Endothelial cell (in vitro differentiated cells): Measurements from ENCODE around the gene MKNK1. TPM values are rescaled to one million over a fixed set of nuclear protein-coding genes. Genes with fewer than 3 reads are reported as not detected.

Source experiments
- DNase-seq: peaks from one replicate; pipeline ENCODE4 v3.0.0; 2021; ENCODE audit warnings: low spot score
- H3K27ac Mint-ChIP-seq: one replicate; pipeline ENCODE4 v1.8.0; 2021; ENCODE audit warnings: mixed read lengths, inconsistent platforms; ENCODE audit not compliant: unreplicated experiment
- H3K27me3 Mint-ChIP-seq: one replicate; pipeline ENCODE4 v1.8.0; 2021; ENCODE audit warnings: mild to moderate bottlenecking, moderate library complexity, mixed read lengths, inconsistent platforms; ENCODE audit not compliant: unreplicated experiment
- H3K36me3 Mint-ChIP-seq: one replicate; pipeline ENCODE4 v1.8.0; 2021; ENCODE audit warnings: mild to moderate bottlenecking, low read depth, mixed read lengths, inconsistent platforms; ENCODE audit not compliant: unreplicated experiment
- H3K4me1 Mint-ChIP-seq: one replicate; pipeline ENCODE4 v1.8.0; 2021; ENCODE audit warnings: mild to moderate bottlenecking, mixed read lengths, inconsistent platforms; ENCODE audit not compliant: unreplicated experiment
- H3K4me3 Mint-ChIP-seq: one replicate; pipeline ENCODE4 v1.8.0; 2021; ENCODE audit warnings: mild to moderate bottlenecking, mixed read lengths, inconsistent platforms; ENCODE audit not compliant: unreplicated experiment
- H3K9me3 Mint-ChIP-seq: one replicate; pipeline ENCODE4 v1.8.0; 2021; ENCODE audit warnings: mixed read lengths, inconsistent platforms; ENCODE audit not compliant: unreplicated experiment
- total RNA-seq: library from RNA; stranded (reverse); fragmentation: NEBNext Ultra II Directional; extraction: Animal tissue kit (Norgen Biotek cat#: 25700); gene quantifications from one replicate; pipeline ENCODE4 v1.2.1, GENCODE V29; 2021; ENCODE audit not compliant: unreplicated experiment
- TF ChIP-seq, protein P1 (sequence below): fragments of 200-600 bp; sonication (generic); IDR thresholded peaks from one replicate; pipeline ENCODE4 v1.5.0; 2021; ENCODE audit warnings: antibody characterized with exemption; ENCODE audit not compliant: unreplicated experiment

MKNK1 gene
- total RNA-seq, 1 donor from 2014 or later, result 57.9 TPM

DNA sequence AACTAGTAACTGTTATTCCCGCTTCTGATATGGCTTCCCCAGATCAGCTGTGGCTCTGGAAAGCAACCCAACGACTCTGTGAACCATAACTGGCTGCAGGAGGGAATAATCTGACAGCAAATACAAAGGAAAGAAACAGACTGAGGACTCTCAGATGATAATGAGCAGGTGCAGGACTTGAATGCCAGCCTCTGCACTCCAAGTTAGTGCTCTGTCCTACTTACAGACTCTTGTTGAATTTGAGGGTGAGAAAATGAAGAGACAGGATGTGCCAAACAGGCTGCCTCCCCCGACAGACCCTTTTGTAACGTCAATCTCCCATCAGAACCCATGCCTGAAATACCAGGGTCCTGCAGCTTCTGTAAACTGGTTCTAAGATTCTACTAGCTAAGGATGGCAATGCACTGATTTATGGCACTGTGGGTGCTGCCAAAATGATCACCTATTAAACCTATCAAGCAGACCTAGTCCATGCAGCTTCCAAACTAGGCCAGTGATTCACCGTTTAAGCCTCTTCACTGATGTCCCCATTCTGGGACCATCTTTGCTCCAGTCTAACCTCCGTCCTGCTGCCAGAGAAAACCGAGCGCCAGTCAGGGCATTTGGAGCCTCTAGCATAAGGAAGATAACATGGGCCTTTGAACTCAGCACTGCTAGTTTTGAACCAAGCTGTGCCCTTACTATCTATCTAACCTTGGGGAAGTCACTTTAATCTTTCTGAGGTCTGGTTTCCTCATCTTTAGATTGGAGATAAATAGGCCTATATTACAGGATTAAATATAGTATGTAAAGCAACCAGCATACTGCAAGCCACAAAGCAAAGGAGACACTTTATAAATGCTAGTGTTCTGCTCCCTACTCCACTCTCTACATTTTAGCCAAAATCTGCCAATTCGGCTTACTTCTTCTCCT is 4.8 kb downstream of the MKNK1 start:
- H3K36me3 Mint-ChIP-seq, result peaks cover 12% of the 10 kb centered on the region
- TF ChIP-seq, protein P1, sequence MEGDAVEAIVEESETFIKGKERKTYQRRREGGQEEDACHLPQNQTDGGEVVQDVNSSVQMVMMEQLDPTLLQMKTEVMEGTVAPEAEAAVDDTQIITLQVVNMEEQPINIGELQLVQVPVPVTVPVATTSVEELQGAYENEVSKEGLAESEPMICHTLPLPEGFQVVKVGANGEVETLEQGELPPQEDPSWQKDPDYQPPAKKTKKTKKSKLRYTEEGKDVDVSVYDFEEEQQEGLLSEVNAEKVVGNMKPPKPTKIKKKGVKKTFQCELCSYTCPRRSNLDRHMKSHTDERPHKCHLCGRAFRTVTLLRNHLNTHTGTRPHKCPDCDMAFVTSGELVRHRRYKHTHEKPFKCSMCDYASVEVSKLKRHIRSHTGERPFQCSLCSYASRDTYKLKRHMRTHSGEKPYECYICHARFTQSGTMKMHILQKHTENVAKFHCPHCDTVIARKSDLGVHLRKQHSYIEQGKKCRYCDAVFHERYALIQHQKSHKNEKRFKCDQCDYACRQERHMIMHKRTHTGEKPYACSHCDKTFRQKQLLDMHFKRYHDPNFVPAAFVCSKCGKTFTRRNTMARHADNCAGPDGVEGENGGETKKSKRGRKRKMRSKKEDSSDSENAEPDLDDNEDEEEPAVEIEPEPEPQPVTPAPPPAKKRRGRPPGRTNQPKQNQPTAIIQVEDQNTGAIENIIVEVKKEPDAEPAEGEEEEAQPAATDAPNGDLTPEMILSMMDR, result no peak
- H3K27ac Mint-ChIP-seq, result no peak overlapping the region
- H3K9me3 Mint-ChIP-seq, result no peaks in the 10 kb centered on the region
- H3K27me3 Mint-ChIP-seq, result peaks cover 11% of the 10 kb centered on the region
- H3K4me3 Mint-ChIP-seq, result no peak overlapping the region
- no peak for DNase-seq
- H3K4me1 Mint-ChIP-seq, result peaks cover 25% of the 10 kb centered on the region

DNA sequence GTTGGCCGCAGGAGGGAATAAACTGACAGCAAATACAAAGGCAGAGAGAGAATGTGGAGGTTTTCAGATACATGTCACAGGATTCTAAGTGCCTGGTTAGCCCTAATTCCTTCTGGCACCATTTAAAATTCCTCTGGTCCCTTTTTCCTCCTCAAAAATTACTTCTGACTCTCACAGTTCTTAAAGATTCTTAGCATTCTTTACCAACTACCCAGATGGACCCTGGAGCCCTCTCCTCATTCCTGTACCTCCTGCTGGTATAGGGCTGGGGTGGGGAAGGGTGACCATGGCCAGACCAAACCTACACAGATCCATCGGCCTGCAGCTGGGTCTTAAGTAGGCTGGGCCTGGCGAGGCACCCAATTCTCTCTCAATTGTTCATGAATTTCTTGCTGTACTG is 7.2 kb downstream of the MKNK1 start:
- H3K27me3 Mint-ChIP-seq, result peaks cover 10% of the 10 kb centered on the region
- H3K9me3 Mint-ChIP-seq, result no peaks in the 10 kb centered on the region
- TF ChIP-seq, protein P1, result no peak
- peaks cover 15% of the 10 kb centered on the region for H3K4me1 Mint-ChIP-seq
- H3K4me3 Mint-ChIP-seq, result no peak overlapping the region
- DNase-seq, result no peak
- no peak overlapping the region for H3K27ac Mint-ChIP-seq
- peaks cover 28% of the 10 kb centered on the region for H3K36me3 Mint-ChIP-seq

DNA sequence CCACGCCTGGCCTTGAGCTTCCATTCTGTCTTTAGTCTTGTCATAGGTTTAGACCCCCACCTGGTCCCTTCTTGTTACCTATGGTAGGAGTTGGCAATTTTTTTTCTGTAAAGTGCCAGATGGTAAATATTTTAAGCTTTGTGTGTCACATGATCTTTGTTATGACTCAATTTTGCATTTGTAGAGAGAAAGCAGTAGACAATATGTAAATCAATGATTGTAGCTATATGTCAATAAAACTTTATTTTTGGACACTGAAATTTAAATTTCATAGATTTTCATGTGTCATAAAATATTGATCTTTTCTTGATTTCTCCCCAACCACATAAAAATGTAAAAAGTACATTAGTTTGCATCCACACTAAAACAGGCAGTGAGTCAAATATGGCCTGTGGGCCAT is 8.0 kb downstream of the MKNK1 start:
- no peak for DNase-seq
- Mint-ChIP-seq H3K27ac (no peak overlapping the region), H3K4me3 (peak overlapping the region; percentile 27), H3K4me1 (peaks cover 12% of the 10 kb centered on the region), H3K27me3 (peaks cover 5% of the 10 kb centered on the region), H3K36me3 (peaks cover 31% of the 10 kb centered on the region), H3K9me3 (no peaks in the 10 kb centered on the region)
- TF ChIP-seq, protein P1, result no peak

DNA sequence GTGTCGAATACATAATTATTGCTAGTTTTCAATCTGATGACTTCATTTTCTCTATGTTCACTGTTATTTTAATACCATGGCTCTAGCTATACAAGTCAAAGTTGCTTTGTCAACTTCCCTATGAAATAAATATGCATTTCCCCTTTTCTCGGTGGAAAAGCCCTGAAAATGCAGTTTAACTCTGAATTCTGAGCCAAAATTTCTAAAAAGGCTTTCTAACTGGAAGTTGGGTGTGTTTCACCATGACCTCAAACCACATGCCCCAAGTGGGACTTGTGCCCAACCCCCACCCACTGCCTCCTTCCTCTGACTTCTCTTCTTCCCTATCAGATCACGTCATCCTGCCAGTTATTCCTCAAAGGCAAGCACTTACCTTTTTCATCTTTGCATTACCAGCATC is 8.9 kb downstream of the MKNK1 start:
- TF ChIP-seq, protein P1, result no peak
- H3K4me1 Mint-ChIP-seq, result peaks cover 9% of the 10 kb centered on the region
- peaks cover 3% of the 10 kb centered on the region for H3K27me3 Mint-ChIP-seq
- H3K27ac Mint-ChIP-seq, result no peak overlapping the region
- DNase-seq, result no peak
- peaks cover 34% of the 10 kb centered on the region for H3K36me3 Mint-ChIP-seq
- no peaks in the 10 kb centered on the region for H3K9me3 Mint-ChIP-seq
- H3K4me3 Mint-ChIP-seq, result no peak overlapping the region

DNA sequence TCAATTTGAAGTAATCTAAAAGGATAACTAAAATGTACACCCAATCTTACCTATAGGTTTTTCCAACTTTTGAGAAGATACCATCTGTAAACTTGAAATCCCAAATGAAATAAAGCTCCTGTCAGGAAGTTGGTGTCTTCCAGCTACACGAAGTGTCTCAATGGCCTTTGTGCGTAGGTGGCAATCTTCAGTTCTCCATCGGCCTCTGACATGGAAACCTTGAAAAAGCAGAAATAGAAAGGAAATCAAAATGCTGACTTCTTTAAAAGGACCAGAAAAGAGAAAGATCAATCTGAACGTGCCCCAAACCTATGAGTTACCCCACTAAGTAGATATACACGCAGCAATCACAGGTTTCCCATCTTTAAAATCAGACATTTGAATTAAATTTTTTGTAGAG is 10.0 kb downstream of the MKNK1 start:
- Mint-ChIP-seq H3K27me3 (peaks cover 1% of the 10 kb centered on the region), H3K4me3 (peak overlapping the region; percentile 26), H3K4me1 (peaks cover 5% of the 10 kb centered on the region), H3K27ac (no peak overlapping the region), H3K9me3 (no peaks in the 10 kb centered on the region), H3K36me3 (peaks cover 39% of the 10 kb centered on the region)
- DNase-seq, result no peak
- TF ChIP-seq, protein P1, result no peak
